Esophagus muscularis mucosa (tissue), 4 donors: ENCODE data around the gene BEST1. TPM values are rescaled to one million over a fixed set of nuclear protein-coding genes. Genes with fewer than 3 reads are reported as not detected.

Experiments used
- DNase-seq: peaks from one replicate; pipeline ENCODE4 v3.0.0-alpha.2; 2017; ENCODE audit errors: extremely low spot score
- H3K27ac ChIP-seq, 4 donors: fragments of 200-600 bp; sonication (generic); replicated peaks in 1 of 4; 1 replicate in 3 of 4; 2 replicates in 1 of 4; pipeline ENCODE4 v1.5.1; 2016 to 2019; ENCODE audit warnings: mild to moderate bottlenecking in 1 of 4
- H3K27me3 ChIP-seq, 4 donors: fragments of 200-600 bp; sonication (generic); one replicate each; pipeline versions ENCODE4 v1.5.1 to v1.6.0; 2016 to 2019
- H3K36me3 ChIP-seq, 4 donors: fragments of 200-600 bp; sonication (generic); one replicate each; pipeline ENCODE4 v1.5.1; 2016 to 2019
- H3K4me1 ChIP-seq, 4 donors: fragments of 200-600 bp; sonication (generic); one replicate each; pipeline ENCODE4 v1.5.1; 2016 to 2019
- H3K4me3 ChIP-seq, 4 donors: fragments of 200-600 bp; sonication (generic); 1 replicate in 2 of 4; 2 replicates in 2 of 4; pipeline ENCODE4 v1.5.1; 2016 to 2019; ENCODE audit warnings: mild to moderate bottlenecking in 4 of 4, moderate library complexity in 1 of 4
- H3K9me3 ChIP-seq, 4 donors: fragments of 200-600 bp; sonication (generic); 1 replicate in 3 of 4; 2 replicates in 1 of 4; pipeline ENCODE4 v1.5.1; 2016 to 2019
- EP300 ChIP-seq: sonication (generic); formaldehyde crosslinking; IDR thresholded peaks from one replicate; pipeline ENCODE4 v1.6.1; 2017; ENCODE audit warnings: antibody characterized with exemption
- POLR2A ChIP-seq: fragments of 450-650 bp; IDR thresholded peaks from one replicate; pipeline ENCODE4 v1.6.1; 2017; ENCODE audit warnings: antibody characterized with exemption, moderate library complexity, mild to moderate bottlenecking, low read depth
- POLR2AphosphoS5 ChIP-seq, 2 donors: sonication (generic); formaldehyde crosslinking; IDR thresholded peaks; one replicate each; pipeline ENCODE4 v1.6.1; 2017; ENCODE audit warnings: antibody characterized with exemption in 2 of 2
- WGBS: methylation state at CpG from one replicate; pipeline ENCODE4 v1.1.5; 2018; 5-methylcytosine and 5-hydroxymethylcytosine counted together
- intact Hi-C: fragments of 100-400 bp; cut with DNase I; formaldehyde crosslinking; loops from one replicate; pipeline ENCODE4 v1.15.1; 2023
- total RNA-seq, 4 donors: library from RNA; depleted of rRNA; stranded (reverse); fragments of >200 nt; gene quantifications; one replicate each; pipeline versions ENCODE4 v1.1.0 to v1.2.1, GENCODE V29; 2016
- TF ChIP-seq, protein P1 (sequence below), 3 experiments: fragments of 200-600 bp in 2 of 3; fragments of 450-650 bp in 1 of 3; sonication (generic) in 2 of 3; IDR thresholded peaks; one replicate each; pipeline ENCODE4 v1.5.1; 2017 to 2019; ENCODE audit warnings: antibody characterized with exemption in 3 of 3, mild to moderate bottlenecking in 2 of 3, moderate library complexity in 1 of 3

BEST1 gene
- total RNA-seq, 4 donors from 2014 or later: 2.2 to 5.0 (median 4.3) TPM

DNA sequence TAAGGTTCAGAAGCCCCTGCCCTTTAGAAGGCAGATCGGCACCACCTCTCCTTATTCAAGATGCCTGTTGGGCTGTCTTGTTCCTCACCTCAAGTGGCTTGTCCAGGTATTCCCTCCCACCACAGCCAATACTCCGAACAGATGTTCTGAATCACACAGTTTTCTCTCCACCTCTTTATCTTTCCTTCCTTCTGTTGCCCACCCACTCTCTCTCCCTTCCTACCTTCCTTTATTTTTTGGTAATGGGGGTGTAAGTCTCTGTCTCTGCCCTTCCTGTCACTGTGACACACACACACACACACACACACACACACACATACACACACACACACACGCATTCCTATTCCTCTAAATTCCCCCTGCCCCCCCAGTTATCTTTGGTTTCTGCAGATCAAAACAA is 8.4 kb downstream of the BEST1 start:
- H3K27ac ChIP-seq: no peak overlapping the region
- DNase-seq: no peak
- no peak overlapping the region for H3K4me3 ChIP-seq
- 67% methylated on average over 3 of the region's 3 CpGs for WGBS
- H3K9me3 ChIP-seq: no peaks in the 10 kb centered on the region
- peaks cover 45 to 65% (median 52%) of the 10 kb centered on the region in 4 donors for H3K4me1 ChIP-seq
- H3K36me3 ChIP-seq: peaks cover under 1 to 49% (median 17%) of the 10 kb centered on the region in 4 donors
- intact Hi-C loops: no loop called here
- H3K27me3 ChIP-seq: peaks cover 0 to 22% (median 0%) of the 10 kb centered on the region in 4 donors
- TF ChIP-seq, protein P1, sequence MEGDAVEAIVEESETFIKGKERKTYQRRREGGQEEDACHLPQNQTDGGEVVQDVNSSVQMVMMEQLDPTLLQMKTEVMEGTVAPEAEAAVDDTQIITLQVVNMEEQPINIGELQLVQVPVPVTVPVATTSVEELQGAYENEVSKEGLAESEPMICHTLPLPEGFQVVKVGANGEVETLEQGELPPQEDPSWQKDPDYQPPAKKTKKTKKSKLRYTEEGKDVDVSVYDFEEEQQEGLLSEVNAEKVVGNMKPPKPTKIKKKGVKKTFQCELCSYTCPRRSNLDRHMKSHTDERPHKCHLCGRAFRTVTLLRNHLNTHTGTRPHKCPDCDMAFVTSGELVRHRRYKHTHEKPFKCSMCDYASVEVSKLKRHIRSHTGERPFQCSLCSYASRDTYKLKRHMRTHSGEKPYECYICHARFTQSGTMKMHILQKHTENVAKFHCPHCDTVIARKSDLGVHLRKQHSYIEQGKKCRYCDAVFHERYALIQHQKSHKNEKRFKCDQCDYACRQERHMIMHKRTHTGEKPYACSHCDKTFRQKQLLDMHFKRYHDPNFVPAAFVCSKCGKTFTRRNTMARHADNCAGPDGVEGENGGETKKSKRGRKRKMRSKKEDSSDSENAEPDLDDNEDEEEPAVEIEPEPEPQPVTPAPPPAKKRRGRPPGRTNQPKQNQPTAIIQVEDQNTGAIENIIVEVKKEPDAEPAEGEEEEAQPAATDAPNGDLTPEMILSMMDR (IDR thresholded peaks at IDR 0.05): no peak
- no peak for TF ChIP-seq POLR2AphosphoS5 (IDR thresholded peaks at IDR 0.05)
- no peak for TF ChIP-seq EP300
- TF ChIP-seq POLR2A: no peak

DNA sequence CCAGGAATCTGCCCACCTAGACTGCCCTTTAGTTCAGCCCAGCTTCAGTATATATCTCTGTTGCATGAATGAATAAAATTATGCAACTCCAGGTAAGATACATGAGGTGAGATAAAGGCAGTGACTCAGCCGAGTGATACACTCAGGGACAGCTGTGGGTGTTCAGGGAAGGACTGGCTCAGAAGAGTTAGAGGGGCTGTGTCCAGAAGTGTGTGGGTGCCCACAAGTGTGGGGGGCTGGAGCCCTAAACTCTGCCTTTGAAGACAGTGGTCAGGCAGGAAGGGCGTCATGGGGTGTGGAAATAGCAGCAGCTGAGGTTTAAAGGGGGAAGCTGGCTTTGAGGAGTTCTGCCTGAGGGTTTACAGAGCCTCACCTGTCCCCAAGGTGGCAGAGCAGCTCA is 9.0 kb downstream of the BEST1 start:
- Histone ChIP-seq H3K9me3 (no peaks in the 10 kb centered on the region), H3K4me3 (no peak overlapping the region), H3K27ac (no peak overlapping the region), H3K36me3 (peaks cover 6 to 54% (median 22%) of the 10 kb centered on the region in 4 donors), H3K27me3 (peaks cover 0 to 17% (median 0%) of the 10 kb centered on the region in 4 donors), H3K4me1 (peaks cover 50 to 69% (median 57%) of the 10 kb centered on the region in 4 donors)
- WGBS: 41% methylated on average over 2 of the region's 2 CpGs
- TF ChIP-seq POLR2AphosphoS5 (IDR thresholded peaks at IDR 0.05): no peak
- no peak for TF ChIP-seq POLR2A
- no peak for TF ChIP-seq EP300
- TF ChIP-seq, protein P1 (IDR thresholded peaks at IDR 0.05): no peak
- no peak for DNase-seq
- intact Hi-C loops: no loop called here

DNA sequence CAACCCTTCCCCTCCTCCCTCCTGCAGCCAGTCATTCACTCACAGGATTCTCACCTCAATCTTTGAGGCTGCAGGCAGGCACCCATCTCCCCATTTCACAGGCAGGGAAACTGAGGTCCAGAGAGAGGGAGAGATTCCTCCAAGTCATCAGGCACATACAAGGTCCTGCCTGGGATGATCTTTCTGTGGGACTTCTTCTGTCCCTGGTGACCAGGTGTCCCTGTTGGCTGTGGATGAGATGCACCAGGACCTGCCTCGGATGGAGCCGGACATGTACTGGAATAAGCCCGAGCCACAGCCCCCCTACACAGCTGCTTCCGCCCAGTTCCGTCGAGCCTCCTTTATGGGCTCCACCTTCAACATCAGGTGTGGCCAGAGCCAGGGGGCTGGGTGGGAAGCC is 9.5 kb downstream of the BEST1 start:
- H3K27ac ChIP-seq: peak overlapping the region in 1 of 4 donors; percentile 100
- H3K4me1 ChIP-seq: peaks cover 50 to 69% (median 59%) of the 10 kb centered on the region in 4 donors
- TF ChIP-seq EP300 (no peak), POLR2A (no peak), POLR2AphosphoS5 (IDR thresholded peaks at IDR 0.05) (no peak)
- TF ChIP-seq, protein P1 (IDR thresholded peaks at IDR 0.05): no peak
- no peak overlapping the region for H3K4me3 ChIP-seq
- intact Hi-C loops: no loop called here
- peaks cover 11 to 60% (median 27%) of the 10 kb centered on the region in 4 donors for H3K36me3 ChIP-seq
- DNase-seq: no peak
- H3K27me3 ChIP-seq: peaks cover 0 to 12% (median 0%) of the 10 kb centered on the region in 4 donors
- no peaks in the 10 kb centered on the region for H3K9me3 ChIP-seq
- 92% methylated on average over 4 of the region's 6 CpGs for WGBS

DNA sequence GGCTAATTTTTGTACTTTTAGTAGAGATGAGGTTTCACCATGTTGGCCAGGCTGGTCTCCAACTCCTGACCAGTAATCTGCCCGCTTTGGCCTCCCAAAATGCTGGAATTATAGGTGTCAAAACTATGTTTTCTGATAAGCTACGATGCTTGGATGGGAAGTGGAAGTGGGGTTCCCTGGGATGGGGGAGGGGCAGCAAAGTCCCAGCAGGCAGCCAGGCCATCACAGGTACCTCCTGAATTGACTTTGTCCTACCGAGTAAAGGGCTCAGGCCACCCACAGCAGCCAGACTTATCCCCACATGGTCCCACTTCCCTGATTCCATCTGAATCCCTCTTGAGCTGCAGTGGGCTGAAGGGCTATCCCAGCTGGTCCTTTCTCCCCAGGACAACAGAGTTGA is 10.4 kb downstream of the BEST1 start:
- Histone ChIP-seq H3K9me3 (no peaks in the 10 kb centered on the region), H3K4me3 (no peak overlapping the region), H3K27me3 (peaks cover 0 to 4% (median 0%) of the 10 kb centered on the region in 4 donors), H3K27ac (peak overlapping the region; percentile 36 to 100 (median 80)), H3K4me1 (peaks cover 46 to 69% (median 59%) of the 10 kb centered on the region in 4 donors), H3K36me3 (peaks cover 16 to 68% (median 36%) of the 10 kb centered on the region in 4 donors)
- no peak for DNase-seq
- TF ChIP-seq EP300 (no peak), POLR2A (no peak), POLR2AphosphoS5 (IDR thresholded peaks at IDR 0.05) (no peak)
- TF ChIP-seq, protein P1 (IDR thresholded peaks at IDR 0.05): no peak
- WGBS: 88% methylated on average over 3 of the region's 3 CpGs
- intact Hi-C loops: no loop called here
